ENCODE measurements around the gene FAAP20.
A peak's percentile ranks its signal among the peaks of the same experiment; 100 is the strongest.

FAAP20 gene

DNA sequence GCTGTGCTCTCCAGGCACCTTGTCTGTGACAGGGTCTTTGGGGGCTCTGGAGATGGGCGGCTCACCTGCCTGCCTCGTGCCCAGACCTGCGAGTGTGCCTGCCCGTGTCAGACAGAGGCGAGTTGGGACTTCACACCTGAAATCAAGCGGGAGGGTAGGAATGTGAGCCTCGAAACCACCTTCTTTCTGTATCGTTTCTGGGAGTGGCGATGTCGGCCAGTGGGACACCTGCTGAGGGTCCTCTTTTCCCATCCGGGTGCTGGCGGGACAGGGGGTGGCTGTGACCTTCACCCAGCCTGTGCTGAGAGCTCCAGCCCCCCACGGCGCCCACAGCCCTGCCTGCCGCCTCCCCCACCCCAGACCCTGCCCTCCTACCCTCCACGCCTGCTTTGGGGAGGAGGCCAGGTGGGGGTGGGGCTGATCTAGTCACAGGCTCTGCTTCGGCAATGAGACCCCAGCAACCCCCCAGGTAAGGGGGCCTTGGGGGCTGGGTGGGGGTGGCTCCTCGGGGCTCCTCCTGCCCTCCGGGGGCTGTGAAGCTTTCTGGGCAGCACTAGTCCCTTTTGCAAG lies 15.6 kb upstream of the FAAP20 start:
- no peak for DNase-seq (ENCODE audit: low read depth)

GRCh38 chr1:2209400-2210083 lies 15.0 kb upstream of the FAAP20 start:
- no peak for DNase-seq (ENCODE audit: low read depth)

DNA sequence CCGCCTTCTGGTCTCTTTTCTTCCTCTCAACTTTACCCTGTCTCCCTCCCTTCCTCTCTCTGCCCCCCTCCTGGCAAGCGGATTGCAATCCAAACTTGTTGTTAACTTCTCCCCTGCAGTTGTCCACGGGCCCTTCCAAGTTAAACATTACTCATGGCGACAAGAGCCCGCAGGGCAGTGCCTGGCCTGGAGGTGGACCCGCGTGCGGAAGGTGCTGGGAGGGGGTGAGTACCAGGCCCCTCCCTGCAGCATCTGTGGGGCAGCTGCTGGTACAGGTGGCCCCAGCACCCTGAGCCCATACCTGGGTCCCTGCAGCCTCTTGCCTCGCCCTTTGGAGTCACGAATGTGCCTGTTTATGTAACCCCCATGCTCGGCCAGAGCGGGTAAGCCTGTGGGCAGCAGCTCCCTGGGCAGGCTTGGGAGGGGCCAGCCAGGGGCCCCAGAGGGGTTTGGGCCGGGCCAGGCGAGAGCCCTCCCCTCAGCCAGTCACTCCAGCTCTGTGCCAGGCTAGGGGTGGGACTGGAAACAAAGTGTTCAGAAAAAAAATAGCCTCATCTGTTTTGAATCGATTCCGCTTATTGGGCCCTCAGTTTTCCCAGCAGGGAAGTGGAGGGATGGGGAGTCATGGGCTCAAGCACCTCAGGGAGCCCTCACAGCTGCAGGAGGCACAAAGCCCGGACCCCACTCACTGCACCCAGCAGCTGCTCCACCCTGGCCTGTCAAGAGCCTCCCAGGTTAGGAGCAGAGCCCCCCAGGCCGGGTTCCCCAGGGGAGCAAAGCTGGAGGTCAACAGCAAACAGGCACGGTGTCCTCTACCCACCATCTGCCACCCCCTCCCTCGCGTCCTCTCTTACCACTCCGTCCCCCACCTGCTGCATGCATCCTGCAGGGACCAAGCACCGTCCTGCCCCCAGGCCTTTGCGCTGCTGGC lies 14.0 kb upstream of the FAAP20 start:
- DNase-seq (ENCODE audit: low read depth), result no peak

DNA sequence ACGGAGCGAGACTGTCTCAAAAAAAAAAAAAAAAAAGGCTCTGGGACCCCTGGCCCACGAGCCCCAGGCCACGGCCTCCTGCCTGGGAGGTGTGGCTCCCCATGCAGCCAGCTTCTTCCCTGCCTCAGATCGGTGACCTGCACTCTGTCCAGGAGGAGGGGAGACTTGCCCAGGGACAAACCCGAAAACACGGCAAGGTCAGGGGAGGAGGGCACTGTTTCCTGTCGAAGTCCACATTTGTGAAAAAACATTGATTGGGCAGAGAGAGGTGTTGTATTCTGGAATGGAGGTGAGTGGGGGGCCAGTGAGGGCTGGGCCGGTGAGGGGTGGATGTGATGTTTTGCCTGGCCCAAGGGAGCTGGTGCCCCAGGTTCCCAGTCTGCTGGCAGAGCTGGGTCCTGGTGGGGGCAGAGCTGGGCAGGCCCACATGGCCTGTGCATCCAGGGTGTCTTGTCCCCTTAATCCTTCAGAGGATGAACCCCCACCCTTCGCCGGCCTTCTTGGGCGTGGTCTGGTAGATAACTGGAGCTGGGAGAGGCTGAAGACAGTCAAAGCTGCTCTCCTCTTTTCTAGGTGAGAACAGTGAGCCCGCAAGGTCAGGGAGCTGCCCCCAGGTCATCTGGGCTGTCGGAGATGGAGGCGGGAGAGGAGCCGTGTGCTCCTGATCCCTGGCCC lies 12.4 kb upstream of the FAAP20 start:
- DNase-seq (ENCODE audit: low read depth), result no peak

- DNase-seq (ENCODE audit: low read depth), result peak; percentile 87
Measured at GRCh38 chr1:2205191-2205952, 10.8 kb upstream of the FAAP20 start.

DNA sequence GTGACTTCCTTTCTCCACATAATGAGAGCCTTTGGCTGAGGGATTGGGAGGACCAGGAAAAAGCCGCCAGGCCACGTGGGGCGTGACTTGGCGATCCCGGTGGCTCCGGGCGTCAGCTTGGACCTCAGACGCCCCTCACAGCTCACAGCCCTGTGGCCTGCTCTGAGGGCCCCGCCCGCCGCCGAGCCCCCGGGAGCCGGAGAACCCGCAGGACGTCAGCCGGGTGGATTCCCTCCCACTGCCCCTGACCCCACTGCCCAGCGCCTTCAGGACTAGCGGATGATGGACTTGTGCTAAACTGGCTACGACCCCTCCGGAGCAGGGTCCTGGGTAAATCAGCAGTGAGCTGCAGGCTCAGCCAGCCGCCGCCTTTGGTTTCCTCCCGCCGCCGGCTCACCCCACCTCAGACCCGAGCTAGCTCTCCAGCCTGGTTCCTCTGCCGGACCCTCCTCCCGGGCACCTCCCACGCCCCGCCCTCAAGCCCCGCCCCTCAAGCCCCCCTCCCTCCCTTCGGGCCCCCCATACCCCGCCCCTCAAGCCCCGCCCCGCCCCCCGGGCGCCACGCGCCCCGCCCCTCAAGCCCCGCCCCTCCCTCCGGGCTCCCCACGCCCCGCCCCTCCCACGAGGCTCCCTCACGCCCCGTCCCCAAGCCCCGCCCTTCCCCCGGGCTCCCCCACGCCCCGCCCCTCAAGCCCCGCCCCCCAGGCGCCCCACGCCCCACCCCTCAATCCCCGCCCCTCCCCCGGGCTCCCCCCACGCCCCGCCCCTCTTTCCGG lies 10.0 kb upstream of the FAAP20 start:
- DNase-seq (ENCODE audit: low read depth), result no peak

GRCh38 chr1:2203671-2204414 lies 9.3 kb upstream of the FAAP20 start:
- no peak for DNase-seq (ENCODE audit: low read depth)

- DNase-seq (ENCODE audit: low read depth), result no peak
Measured at GRCh38 chr1:2202843-2203601, 8.4 kb upstream of the FAAP20 start.

DNA sequence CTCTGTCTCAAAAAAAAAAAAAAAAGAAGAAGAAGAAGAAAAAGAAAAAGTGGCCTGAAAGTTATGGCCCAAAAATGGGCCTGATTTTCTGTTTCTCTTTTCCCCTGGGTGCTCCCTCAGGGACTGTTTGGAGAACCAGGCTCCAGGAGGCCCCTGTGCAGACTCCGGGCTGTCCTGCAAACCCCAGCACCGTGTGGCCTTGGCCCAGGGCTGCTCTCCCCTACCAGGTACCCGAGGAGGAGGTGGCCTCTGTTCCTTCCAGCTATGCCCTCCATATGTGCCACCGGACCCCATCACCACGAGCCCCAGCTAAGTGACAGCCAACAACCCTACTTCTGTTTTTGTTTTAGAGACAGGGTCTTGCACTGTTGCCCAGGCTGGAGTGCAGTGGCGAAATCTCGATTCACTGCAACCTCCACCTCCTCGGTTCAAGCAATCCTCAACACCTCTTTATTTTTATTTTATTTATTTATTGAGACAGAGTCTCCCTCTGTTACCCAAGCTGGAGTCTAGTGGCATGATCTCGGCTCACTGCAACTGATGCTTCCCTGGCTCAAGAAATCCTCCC lies 7.5 kb upstream of the FAAP20 start:
- no peak for DNase-seq (ENCODE audit: low read depth)

DNA sequence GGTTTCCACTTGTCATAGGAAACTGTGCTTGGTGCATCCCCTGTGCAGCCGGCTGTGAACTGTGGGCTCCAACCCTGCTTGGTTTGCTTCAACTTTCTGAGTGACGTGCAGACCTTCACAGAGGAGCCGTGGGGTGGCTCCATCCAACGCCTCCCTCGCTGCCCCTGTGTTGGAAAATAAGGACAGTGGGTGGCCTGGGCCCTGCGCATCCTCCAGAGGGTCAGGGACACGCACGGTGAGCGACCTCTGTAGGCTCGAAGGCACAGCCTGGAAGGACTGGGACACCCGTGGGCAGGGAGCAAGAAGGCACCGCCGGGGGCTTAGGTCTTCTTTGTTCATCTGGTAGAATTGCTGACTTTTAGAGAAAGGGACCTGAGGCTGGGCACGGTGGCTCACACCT lies 6.5 kb upstream of the FAAP20 start:
- no peak for DNase-seq (ENCODE audit: low read depth)

DNA sequence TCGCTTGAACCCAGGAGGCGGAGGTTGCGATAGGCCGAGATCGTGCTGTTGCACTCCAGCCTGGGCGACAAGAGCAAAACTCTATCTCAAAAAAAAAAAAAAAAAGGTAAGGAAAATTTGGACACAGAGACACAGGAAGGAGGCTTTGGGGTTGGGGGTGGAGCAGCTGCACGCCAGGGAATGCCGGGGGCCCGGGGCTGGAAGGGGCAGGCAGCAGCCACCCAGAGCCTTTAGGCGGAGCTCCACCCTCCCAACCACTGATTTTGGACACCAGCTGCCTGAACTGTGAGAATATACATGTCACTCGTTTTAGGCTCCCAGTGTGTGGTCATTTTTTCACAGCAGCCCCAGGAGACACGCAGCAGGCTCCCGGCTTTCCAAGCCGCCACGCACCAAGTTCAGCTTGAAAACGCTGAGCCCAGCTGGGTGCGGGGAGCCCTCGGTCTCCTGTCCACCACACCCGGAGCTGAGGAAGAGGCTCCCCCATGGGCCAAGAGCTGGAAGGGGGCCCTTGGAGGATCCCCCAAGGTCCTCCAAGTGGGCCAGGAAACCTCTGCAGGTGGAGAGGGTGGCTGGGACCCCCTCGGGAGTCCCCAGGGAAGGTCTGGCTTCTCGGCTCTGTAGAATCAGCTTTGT lies 5.9 kb upstream of the FAAP20 start:
- no peak for DNase-seq (ENCODE audit: low read depth)

GRCh38 chr1:2199042-2199810 lies 4.7 kb upstream of the FAAP20 start:
- peak; percentile 70 for DNase-seq (ENCODE audit: low read depth)

DNA sequence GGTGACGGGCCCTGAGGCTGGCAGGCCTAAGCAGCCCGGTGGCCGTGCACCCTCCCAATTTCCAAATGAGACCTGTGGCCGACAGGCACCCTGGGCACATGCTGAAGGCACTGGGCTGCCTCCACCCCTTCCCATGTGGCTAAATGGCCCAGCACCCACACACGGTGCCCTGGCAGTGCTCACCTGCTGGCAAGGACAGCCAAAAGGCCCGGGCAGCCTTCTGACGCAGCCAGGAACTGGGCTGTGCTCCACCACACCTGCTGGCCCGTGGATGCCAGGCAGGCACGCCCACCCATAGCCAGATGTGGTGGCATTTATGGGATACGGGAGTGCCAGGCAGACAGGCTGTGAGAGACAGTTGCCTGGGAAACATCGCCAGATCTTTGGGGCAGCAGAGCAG lies 4.0 kb upstream of the FAAP20 start:
- DNase-seq (ENCODE audit: low read depth), result no peak

- no peak for DNase-seq (ENCODE audit: low read depth)
Measured at GRCh38 chr1:2197707-2198165, 3.2 kb upstream of the FAAP20 start.

DNA sequence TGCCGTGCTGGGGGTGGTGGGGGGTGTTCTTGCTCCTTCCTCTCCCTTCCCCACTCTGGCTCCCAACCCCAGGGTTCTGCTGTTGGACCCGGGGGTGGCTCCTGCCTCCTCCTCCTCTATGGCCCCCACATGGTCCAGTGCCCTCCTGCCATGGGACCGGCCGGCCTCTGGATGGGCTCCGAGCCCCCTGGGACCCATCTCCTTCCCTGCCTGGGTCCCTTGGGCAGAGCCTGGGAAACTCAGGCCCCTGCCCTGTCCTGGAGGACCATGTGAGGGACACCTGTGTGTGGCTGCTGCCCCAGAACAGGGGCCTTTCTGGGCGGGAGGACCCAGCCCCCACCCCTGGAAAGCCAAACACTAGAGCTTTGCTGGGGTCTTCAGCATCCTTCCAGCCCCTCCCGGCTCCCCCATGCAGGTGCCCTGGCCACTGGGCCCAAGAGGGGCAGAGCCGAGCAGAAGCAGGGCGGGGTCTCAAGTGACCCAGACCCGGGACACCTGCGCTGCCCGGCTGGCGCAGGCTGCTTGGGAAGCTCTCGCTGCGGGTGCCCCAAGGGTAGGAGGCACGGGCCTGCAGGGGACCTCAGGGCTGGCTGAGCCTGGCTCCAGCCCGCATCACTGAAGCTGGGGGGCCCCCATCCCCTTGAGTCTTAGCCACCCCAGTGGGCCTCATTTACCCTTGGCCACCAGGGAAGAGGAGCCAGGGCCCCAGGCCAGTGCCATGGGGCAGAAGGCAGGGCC lies 2.5 kb upstream of the FAAP20 start:
- DNase-seq (ENCODE audit: low read depth), result no peak

- DNase-seq (ENCODE audit: low read depth), result no peak
Measured at GRCh38 chr1:2195785-2196184, 1.2 kb upstream of the FAAP20 start.
